K562 (cell line): ENCODE measurements around the gene AMMECR1L. TPM values are rescaled to one million over a fixed set of nuclear protein-coding genes. Genes with fewer than 3 reads are reported as not detected.

Source experiments
- ARHGAP35 ChIP-seq: fragments of 450-650 bp; IDR thresholded peaks from 2 replicates; pipeline ENCODE4 v1.6.1; 2018; ENCODE audit not compliant: partially characterized antibody
- DEAF1 ChIP-seq: fragments of 450-650 bp; formaldehyde crosslinking; IDR thresholded peaks from 2 replicates; pipeline ENCODE4 v1.4.0; 2020; ENCODE audit warnings: mild to moderate bottlenecking, moderate library complexity
- ELF4 ChIP-seq: fragments of 450-650 bp; formaldehyde crosslinking; IDR thresholded peaks from 2 replicates; pipeline ENCODE4 v1.4.0; 2022; ENCODE audit warnings: missing genetic modification characterization
- ETV5 ChIP-seq: sonication (generic); formaldehyde crosslinking; IDR thresholded peaks from 2 replicates; pipeline ENCODE4 v1.4.0; 2020; ENCODE audit warnings: low read depth, mild to moderate bottlenecking, missing genetic modification reagents
- KDM1A ChIP-seq, 2 experiments: fragments of 450-650 bp; IDR thresholded peaks; 2 replicates each; pipeline ENCODE4 v1.6.1; 2016; ENCODE audit warnings: mild to moderate bottlenecking in 2 of 2
- MAFF ChIP-seq: IDR thresholded peaks from 2 replicates; pipeline ENCODE4 v1.6.1; 2012; ENCODE audit warnings: low read length, improper control_type of control experiment
- MAZ ChIP-seq, 2 experiments: fragments of 450-650 bp in 1 of 2; sonication (generic) in 1 of 2; formaldehyde crosslinking; IDR thresholded peaks in 1 of 2; conservative IDR thresholded peaks in 1 of 2; 2 replicates each; pipeline versions ENCODE4 v1.4.0 to v1.5.0; 2020; ENCODE audit warnings: mild to moderate bottlenecking in 1 of 2, missing genetic modification reagents in 1 of 2
- PHF21A ChIP-seq: fragments of 450-650 bp; IDR thresholded peaks from 2 replicates; pipeline ENCODE4 v1.6.1; 2017; ENCODE audit warnings: low read depth, borderline replicate concordance
- RHOXF2B ChIP-seq: fragments of 250-450 bp; sonication (Bioruptor Pico); conservative IDR thresholded peaks from 2 replicates; pipeline ENCODE4 v1.5.1; 2021
- SMARCA5 ChIP-seq: fragments of 450-650 bp; IDR thresholded peaks from 2 replicates; pipeline ENCODE4 v1.6.1; 2016
- ZKSCAN8 ChIP-seq: fragments of 200-800 bp; sonication (Bioruptor generic); IDR thresholded peaks from 2 replicates; pipeline ENCODE4 v1.6.1; 2016; ENCODE audit warnings: missing genetic modification characterization, missing compliant biosample characterization
- ZNF174 ChIP-seq: fragments of 250-450 bp; sonication (Bioruptor Pico); IDR thresholded peaks from 2 replicates; pipeline ENCODE4 v1.4.0; 2020; ENCODE audit warnings: mild to moderate bottlenecking
- ZNF311 ChIP-seq: fragments of 250-450 bp; sonication (Bioruptor Pico); IDR thresholded peaks from 2 replicates; pipeline ENCODE4 v1.4.0; 2020; ENCODE audit warnings: mild to moderate bottlenecking, moderate library complexity
- ZNF316 ChIP-seq: fragments of 450-650 bp; IDR thresholded peaks from 2 replicates; pipeline ENCODE4 v1.6.1; 2016
- polyA plus RNA-seq, 8 experiments: library from polyadenylated mRNA; depleted of rRNA in 4 of 8; stranded (reverse) in 5 of 8; unstranded in 3 of 8; fragments of >200 nt; fragmentation: Nextera tagmentation in 2 of 8; fragmentation: Illumina TruSeq in 1 of 8; extraction: Ambion mirVana in 2 of 8; extraction: Trizol in 1 of 8; gene quantifications; 2 replicates each; pipeline versions ENCODE4 v1.2.1 to v1.2.3, GENCODE V29; 2011 to 2014; ENCODE audit warnings: inconsistent platforms in 1 of 8, missing spikeins in 1 of 8
- total RNA-seq, 7 experiments: library from RNA; depleted of rRNA in 6 of 7; stranded (reverse); fragments of >200 nt in 6 of 7; fragmentation: Illumina TruSeq in 2 of 7; extraction: Trizol in 2 of 7; gene quantifications; 2 replicates each; pipeline versions ENCODE4 v1.2.1 to v1.2.3, GENCODE V29; 2011 to 2021; ENCODE audit warnings: low replicate concordance in 1 of 7
- TF ChIP-seq, protein P1 (sequence below): sonication (generic); IDR thresholded peaks from 2 replicates; pipeline ENCODE4 v1.6.1; 2016
- TF ChIP-seq, protein P2 (sequence below): fragments of 250-450 bp; sonication (Bioruptor Pico); IDR thresholded peaks from 2 replicates; pipeline ENCODE4 v1.4.0; 2020; ENCODE audit warnings: mild to moderate bottlenecking, moderate library complexity

Gene AMMECR1L
- total and polyA plus RNA-seq, 9 of the 15 experiments (the other 6 are each of a cell fraction or from before 2014, with no cell fraction given) = 3.7 to 15.3 (median 9.1) TPM

GRCh38 chr2:127865926-127866325 is 19.8 kb downstream of the AMMECR1L start (continued):
- TF ChIP-seq ZNF174 = no peak
- TF ChIP-seq ZNF311 (CRISPR knock-in tag) = no peak
- peak; percentile 89 for TF ChIP-seq ZNF316
- TF ChIP-seq PHF21A = no peak
- TF ChIP-seq RHOXF2B (CRISPR knock-in tag) = no peak
- TF ChIP-seq, protein P1, sequence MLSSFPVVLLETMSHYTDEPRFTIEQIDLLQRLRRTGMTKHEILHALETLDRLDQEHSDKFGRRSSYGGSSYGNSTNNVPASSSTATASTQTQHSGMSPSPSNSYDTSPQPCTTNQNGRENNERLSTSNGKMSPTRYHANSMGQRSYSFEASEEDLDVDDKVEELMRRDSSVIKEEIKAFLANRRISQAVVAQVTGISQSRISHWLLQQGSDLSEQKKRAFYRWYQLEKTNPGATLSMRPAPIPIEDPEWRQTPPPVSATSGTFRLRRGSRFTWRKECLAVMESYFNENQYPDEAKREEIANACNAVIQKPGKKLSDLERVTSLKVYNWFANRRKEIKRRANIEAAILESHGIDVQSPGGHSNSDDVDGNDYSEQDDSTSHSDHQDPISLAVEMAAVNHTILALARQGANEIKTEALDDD = no peak
- no peak for TF ChIP-seq MAZ (CRISPR knock-in tag; conservative IDR thresholded peaks at IDR 0.05 in 1 of 2, IDR thresholded peaks at IDR 0.05 in 1 of 2)
- TF ChIP-seq ZKSCAN8 (CRISPR knock-in tag) = no peak
- TF ChIP-seq KDM1A (IDR thresholded peaks at IDR 0.05) = no peak
- no peak for TF ChIP-seq ELF4 (CRISPR knock-in tag)
- no peak for TF ChIP-seq ETV5 (CRISPR knock-in tag)
- TF ChIP-seq SMARCA5 = no peak
- TF ChIP-seq, protein P2, sequence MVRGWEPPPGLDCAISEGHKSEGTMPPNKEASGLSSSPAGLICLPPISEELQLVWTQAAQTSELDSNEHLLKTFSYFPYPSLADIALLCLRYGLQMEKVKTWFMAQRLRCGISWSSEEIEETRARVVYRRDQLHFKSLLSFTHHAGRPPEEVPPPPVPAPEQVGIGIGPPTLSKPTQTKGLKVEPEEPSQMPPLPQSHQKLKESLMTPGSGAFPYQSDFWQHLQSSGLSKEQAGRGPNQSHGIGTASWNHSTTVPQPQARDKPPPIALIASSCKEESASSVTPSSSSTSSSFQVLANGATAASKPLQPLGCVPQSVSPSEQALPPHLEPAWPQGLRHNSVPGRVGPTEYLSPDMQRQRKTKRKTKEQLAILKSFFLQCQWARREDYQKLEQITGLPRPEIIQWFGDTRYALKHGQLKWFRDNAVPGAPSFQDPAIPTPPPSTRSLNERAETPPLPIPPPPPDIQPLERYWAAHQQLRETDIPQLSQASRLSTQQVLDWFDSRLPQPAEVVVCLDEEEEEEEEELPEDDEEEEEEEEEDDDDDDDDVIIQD (CRISPR knock-in tag) = no peak
- TF ChIP-seq MAFF = peak; percentile 63
- TF ChIP-seq ARHGAP35 = no peak
- TF ChIP-seq DEAF1 (CRISPR knock-in tag) = no peak
